Mesothelial cell of epicardium (in vitro differentiated cells): Measurements from ENCODE around the gene AK2. TPM values are rescaled to one million over a fixed set of nuclear protein-coding genes. Genes with fewer than 3 reads are reported as not detected.

Experiments
- DNase-seq, 2 experiments: peaks; one replicate each; pipeline ENCODE4 v3.0.0; 2021; ENCODE audit warnings: low spot score in 2 of 2; ENCODE audit not compliant: unreplicated experiment in 2 of 2
- H3K27ac Mint-ChIP-seq: 2 replicates; pipeline ENCODE4 v1.8.0; 2021; ENCODE audit warnings: mixed read lengths
- H3K27me3 Mint-ChIP-seq: 2 replicates; pipeline ENCODE4 v1.8.0; 2021; ENCODE audit warnings: low read depth, mixed read lengths
- H3K36me3 Mint-ChIP-seq: 2 replicates; pipeline ENCODE4 v1.8.0; 2021; ENCODE audit warnings: mixed read lengths
- H3K4me1 Mint-ChIP-seq: 2 replicates; pipeline ENCODE4 v1.8.0; 2021; ENCODE audit warnings: mixed read lengths
- H3K4me3 Mint-ChIP-seq: 2 replicates; pipeline ENCODE4 v1.8.0; 2021; ENCODE audit warnings: mild to moderate bottlenecking, moderate library complexity, mixed read lengths
- H3K9me3 Mint-ChIP-seq: 2 replicates; pipeline ENCODE4 v1.8.0; 2021; ENCODE audit warnings: mixed read lengths
- CTCF ChIP-seq: fragments of 200-600 bp; sonication (generic); IDR thresholded peaks from one replicate; pipeline ENCODE4 v1.5.0; 2021; ENCODE audit warnings: antibody characterized with exemption; ENCODE audit not compliant: unreplicated experiment
- total RNA-seq: library from RNA; stranded (reverse); gene quantifications from 3 replicates; pipeline ENCODE4 v1.2.1, GENCODE V29; 2021

The AK2 gene
- total RNA-seq, 1 donor from 2014 or later: 139 TPM

- H3K9me3 Mint-ChIP-seq: no peaks in the 10 kb centered on the region
- no peaks in the 10 kb centered on the region for H3K27me3 Mint-ChIP-seq
- H3K4me1 Mint-ChIP-seq: peaks cover 32% of the 10 kb centered on the region
- H3K27ac Mint-ChIP-seq: no peak overlapping the region
- H3K4me3 Mint-ChIP-seq: no peak overlapping the region
- TF ChIP-seq CTCF: no peak
- no peaks in the 10 kb centered on the region for H3K36me3 Mint-ChIP-seq
- no peak for DNase-seq
Observed at GRCh38 chr1:32960342-32960741, 76.3 kb downstream of the AK2 start.

GRCh38 chr1:32958827-32959226, 77.9 kb downstream of the AK2 start:
- no peak for DNase-seq
- Mint-ChIP-seq H3K27me3 (no peaks in the 10 kb centered on the region), H3K36me3 (no peaks in the 10 kb centered on the region), H3K4me3 (no peak overlapping the region), H3K4me1 (peaks cover 28% of the 10 kb centered on the region), H3K9me3 (no peaks in the 10 kb centered on the region), H3K27ac (no peak overlapping the region)
- no peak for TF ChIP-seq CTCF

Other genes starting within 250 kb of the AK2 start
- 101 to 105 TPM (median 101 TPM) in 3 replicates for gene YARS1, start 219.5 kb downstream of the AK2 start, total RNA-seq
- gene S100PBP, start 219.2 kb downstream of the AK2 start, total RNA-seq: 61.8 to 66.8 TPM (median 62.1 TPM) in 3 replicates
- gene FNDC5, start 166.0 kb downstream of the AK2 start, total RNA-seq: 162 to 165 TPM (median 164 TPM) in 3 replicates
- 2.3 to 2.9 TPM (median 2.9 TPM) in 3 replicates for gene HPCA, start 150.4 kb downstream of the AK2 start, total RNA-seq
- gene TMEM54, start 135.5 kb downstream of the AK2 start, total RNA-seq: 46.5 to 49.0 TPM (median 47.7 TPM) in 3 replicates
- gene RNF19B, start 72.1 kb downstream of the AK2 start, total RNA-seq: 14.3 to 15.5 TPM (median 14.6 TPM) in 3 replicates
- 9.6 to 15.1 TPM (median 14.4 TPM) in 3 replicates for gene AZIN2, start 44.3 kb upstream of the AK2 start, total RNA-seq
- gene TRIM62, start 145.2 kb upstream of the AK2 start, total RNA-seq: 13.6 to 14.7 TPM (median 13.9 TPM) in 3 replicates
- gene ZNF362, start 219.6 kb upstream of the AK2 start, total RNA-seq: 112 to 114 TPM (median 113 TPM) in 3 replicates